Caki2 (cell line): ENCODE results near the gene ANKRD30A. TPM values are rescaled to one million over a fixed set of nuclear protein-coding genes. Genes with fewer than 3 reads are reported as not detected.
"Not testable (repeated sequence)": the region's sequence is repeated elsewhere in the genome, so short reads cannot be mapped to it uniquely, and the experiment has no call there.

Experiments used
- DNase-seq: peaks from one replicate; pipeline ENCODE4 v3.0.0-alpha.2; 2015; ENCODE audit warnings: low read depth
- in situ Hi-C: cut with HindIII; loops from 2 replicates; pipeline ENCODE4 v1.10.0; 2016; ENCODE audit warnings: low sequenced_read_pairs, low pct_unique_long_range_greater_than_20kb, mixed read lengths
- total RNA-seq: library from RNA; depleted of rRNA; stranded (reverse); fragments of >200 nt; shearing (Covaris generic); gene quantifications from 2 replicates; pipeline ENCODE4 v1.2.3, GENCODE V29; 2014; ENCODE audit warnings: low replicate concordance

ANKRD30A gene
- total RNA-seq, 1 experiment from 2014 or later, result not detected

- in situ Hi-C loops, result no loop called here
- no peak for DNase-seq
Observed at GRCh38 chr10:37390926-37391325, 265.5 kb downstream of the ANKRD30A start.

- in situ Hi-C loops, DNase-seq: not testable (repeated sequence)
Observed at GRCh38 chr10:37400774-37401173, 275.4 kb downstream of the ANKRD30A start.

DNA sequence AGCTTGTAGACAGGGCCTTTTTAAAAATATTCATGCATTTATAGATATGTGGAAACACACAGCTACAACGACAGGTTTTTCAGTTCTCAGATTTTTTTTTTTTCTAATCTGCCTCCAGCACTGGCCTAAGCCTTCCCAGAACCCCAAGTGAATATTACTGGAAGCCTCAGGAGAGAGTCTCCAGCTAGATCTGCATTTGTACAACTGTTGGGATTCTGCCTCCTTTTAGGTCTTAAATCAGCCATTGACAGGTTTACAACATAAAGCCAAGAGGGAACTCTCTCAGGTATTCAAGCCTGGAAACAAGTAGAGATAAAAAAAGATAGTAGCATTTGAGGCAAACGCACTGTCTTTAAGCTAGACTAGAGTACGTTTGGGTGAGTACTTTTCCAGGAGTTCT lies 275.8 kb downstream of the ANKRD30A start:
- DNase-seq, result no peak
- in situ Hi-C loops, result no loop called here

DNA sequence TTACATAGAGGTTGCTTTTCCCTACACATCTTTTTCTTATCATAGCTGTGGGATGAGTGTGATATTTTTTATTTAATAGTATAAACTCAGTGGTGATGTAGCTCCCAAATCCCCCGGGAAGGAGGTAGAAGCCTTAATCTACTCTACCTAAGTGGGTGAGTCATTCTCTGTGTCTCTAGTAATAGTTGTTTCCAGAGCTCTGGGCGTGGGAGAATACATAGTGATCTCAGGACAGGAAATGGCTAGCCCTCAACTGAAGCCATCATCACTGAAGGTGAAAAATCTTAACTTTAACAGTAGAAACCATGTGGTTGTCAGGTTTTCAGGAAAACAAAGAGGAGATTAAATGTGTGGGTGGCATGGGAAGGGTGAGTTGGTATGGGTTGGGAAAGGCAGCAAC lies 278.4 kb downstream of the ANKRD30A start:
- no peak for DNase-seq
- in situ Hi-C loops, result no loop called here
